Measurements from ENCODE around the gene MBNL1. TPM values are rescaled to one million over a fixed set of nuclear protein-coding genes. Genes with fewer than 3 reads are reported as not detected.
A peak's percentile ranks its signal among the peaks of the same experiment; 100 is the strongest.

Gene MBNL1
- total RNA-seq, 2 donors from 2014 or later = 641 to 725 TPM

DNA sequence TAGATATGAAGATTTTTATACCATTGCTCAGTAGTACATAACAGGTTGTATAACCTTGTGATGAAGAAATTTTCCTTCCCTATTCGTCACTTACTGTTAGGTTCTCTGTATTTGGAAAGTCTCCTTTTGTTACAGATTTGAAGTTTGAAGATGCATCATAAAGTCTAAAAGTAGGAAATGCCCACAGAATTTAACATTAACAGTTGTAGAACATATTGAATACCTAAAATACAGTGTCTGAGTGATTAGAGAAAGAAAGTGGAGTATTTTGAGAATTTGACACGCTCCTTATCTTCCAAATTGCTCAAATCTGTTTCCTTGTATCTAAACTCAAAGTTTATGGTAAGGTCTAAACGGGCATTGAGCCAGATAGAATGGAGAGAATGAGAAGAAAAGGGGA, 111.3 kb downstream of the MBNL1 start:
- ATAC-seq (no peak), DNase-seq (no peak)
- peaks cover 30% of the 10 kb centered on the region for H3K4me1 Mint-ChIP-seq
- H3K36me3 Mint-ChIP-seq (ENCODE audit: low read depth) = peaks cover 3% of the 10 kb centered on the region
- no peaks in the 10 kb centered on the region for H3K9me3 ChIP-seq (ENCODE audit: control insufficient read depth, low read length, poor library complexity, severe bottlenecking)
- H3K4me3 Mint-ChIP-seq = peak overlapping the region; percentile 67
- H3K27ac Mint-ChIP-seq = peak overlapping the region; percentile 87
- no peaks in the 10 kb centered on the region for H3K27me3 Mint-ChIP-seq

DNA sequence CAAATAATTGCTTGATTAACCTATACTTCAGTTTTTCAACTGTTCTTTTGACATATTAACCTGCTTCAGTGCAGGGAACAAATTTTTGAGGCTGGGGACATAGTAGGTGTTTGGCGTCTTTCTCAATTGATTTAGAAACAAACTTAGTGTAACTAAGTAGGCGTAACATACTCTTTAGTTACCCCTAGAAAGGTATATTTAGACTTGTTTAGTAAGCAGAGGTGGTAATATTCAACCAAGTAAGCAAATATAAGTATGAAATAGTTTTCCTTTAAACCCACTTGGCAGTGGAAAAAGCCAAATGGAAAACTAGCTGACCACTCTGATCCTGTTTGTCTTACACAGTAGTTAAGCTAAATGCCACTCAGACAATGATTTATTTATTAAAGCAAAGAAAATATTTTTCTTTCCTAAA, 113.2 kb downstream of the MBNL1 start:
- no peak for ATAC-seq
- H3K36me3 Mint-ChIP-seq (ENCODE audit: low read depth) = peaks cover 3% of the 10 kb centered on the region
- H3K27ac Mint-ChIP-seq = peak overlapping the region; percentile 89
- DNase-seq = no peak
- H3K27me3 Mint-ChIP-seq = no peaks in the 10 kb centered on the region
- peak overlapping the region; percentile 81 for H3K4me3 Mint-ChIP-seq
- peaks cover 26% of the 10 kb centered on the region for H3K4me1 Mint-ChIP-seq
- no peaks in the 10 kb centered on the region for H3K9me3 ChIP-seq (ENCODE audit: control insufficient read depth, low read length, poor library complexity, severe bottlenecking)

DNA sequence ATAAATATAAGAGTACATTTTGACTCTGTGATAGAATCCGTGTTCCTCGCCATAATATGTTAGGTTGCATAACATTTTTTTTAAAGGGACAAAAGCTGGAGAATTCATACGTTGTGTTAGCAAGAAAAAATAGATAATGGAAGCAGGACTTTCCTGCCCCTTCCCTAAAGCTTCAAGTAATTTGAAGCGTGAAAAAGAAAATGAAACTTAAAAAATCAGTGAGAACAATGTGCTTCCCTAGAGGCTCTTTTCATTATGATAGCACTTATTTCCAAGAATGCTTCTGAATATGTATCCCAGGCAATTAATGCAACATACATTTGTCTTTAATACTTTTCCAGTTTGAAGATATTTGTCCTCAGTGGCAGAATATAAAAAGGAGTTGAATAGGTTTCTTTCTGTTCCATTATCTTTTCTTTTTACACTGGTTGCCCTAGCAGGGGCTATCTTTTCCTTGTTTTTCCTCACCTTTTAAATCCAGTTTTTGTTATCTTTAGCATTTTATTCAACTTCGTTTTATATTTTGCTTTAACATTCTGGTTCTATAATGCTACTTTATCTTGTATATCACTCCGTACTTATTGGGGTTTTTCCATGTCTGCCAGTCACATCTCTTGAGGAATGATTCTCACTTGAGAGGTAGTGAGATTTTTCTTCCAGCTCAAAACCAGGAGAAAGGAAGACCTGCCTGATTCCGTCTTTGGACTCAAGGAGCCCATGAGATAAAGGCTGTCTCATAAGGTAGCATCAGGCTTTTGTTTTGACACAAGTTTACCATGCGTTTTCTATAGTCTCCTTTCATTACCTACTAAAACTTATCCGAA, 113.8 kb downstream of the MBNL1 start:
- H3K9me3 ChIP-seq (ENCODE audit: control insufficient read depth, low read length, poor library complexity, severe bottlenecking) = no peaks in the 10 kb centered on the region
- Mint-ChIP-seq H3K4me1 (peaks cover 26% of the 10 kb centered on the region), H3K27me3 (no peaks in the 10 kb centered on the region), H3K4me3 (peak overlapping the region; percentile 81), H3K27ac (peak overlapping the region; percentile 89), H3K36me3 (ENCODE audit: low read depth) (peaks cover 3% of the 10 kb centered on the region)
- DNase-seq (no peak), ATAC-seq (no peak)

DNA sequence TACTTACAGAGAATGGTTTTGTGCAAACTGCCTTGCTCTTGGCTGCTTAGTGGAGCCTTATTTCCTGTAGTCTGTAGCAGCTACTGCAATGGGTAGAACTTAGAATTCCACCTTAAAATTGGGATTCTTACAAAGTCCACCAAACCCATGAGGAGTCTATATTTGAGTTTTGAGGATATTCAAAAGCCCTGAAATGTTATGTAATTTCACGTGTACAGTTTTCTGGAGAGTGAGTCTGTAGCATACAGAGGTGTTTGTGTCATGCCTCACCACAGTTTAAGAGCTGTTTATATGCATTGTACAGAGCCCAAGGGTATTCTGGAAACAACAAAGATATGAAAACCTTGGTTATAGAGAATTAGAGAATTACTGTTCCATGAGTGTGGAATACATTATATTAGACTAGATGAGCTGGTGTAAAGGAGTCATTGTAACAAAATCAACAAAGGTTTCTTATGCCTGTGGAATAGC, 114.4 kb downstream of the MBNL1 start:
- Mint-ChIP-seq H3K4me3 (peak overlapping the region; percentile 81), H3K27ac (peak overlapping the region; percentile 89)
- ATAC-seq = peak; percentile 32

DNA sequence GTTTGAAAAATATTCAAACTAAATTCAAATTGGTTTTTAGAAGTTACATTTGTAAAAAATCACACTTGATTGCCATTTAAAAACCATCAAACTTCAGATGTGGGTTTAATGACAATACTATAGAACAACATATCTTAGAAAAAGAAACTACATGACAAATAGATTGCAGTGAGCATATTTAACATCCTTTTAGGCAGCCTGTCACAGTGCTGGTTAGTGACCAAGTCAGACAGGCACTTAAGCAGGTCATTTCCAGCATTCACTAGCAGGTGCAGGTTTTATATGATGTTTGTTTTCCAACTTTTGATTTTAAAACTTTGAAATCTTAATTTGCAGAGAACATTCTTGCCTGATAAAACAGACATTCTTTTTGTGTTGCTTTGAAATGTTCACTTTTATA, 115.7 kb downstream of the MBNL1 start:
- H3K9me3 ChIP-seq (ENCODE audit: control insufficient read depth, low read length, poor library complexity, severe bottlenecking) = no peaks in the 10 kb centered on the region
- H3K27me3 Mint-ChIP-seq = no peaks in the 10 kb centered on the region
- DNase-seq = no peak
- ATAC-seq = peak; percentile 61
- H3K36me3 Mint-ChIP-seq (ENCODE audit: low read depth) = peaks cover 3% of the 10 kb centered on the region
- no peak overlapping the region for H3K4me3 Mint-ChIP-seq
- peaks cover 31% of the 10 kb centered on the region for H3K4me1 Mint-ChIP-seq
- H3K27ac Mint-ChIP-seq = peak overlapping the region; percentile 91

More for the DNA sequence above, 114.4 kb downstream of the MBNL1 start:
- H3K27me3 Mint-ChIP-seq = no peaks in the 10 kb centered on the region
- H3K9me3 ChIP-seq (ENCODE audit: control insufficient read depth, low read length, poor library complexity, severe bottlenecking) = no peaks in the 10 kb centered on the region
- H3K36me3 Mint-ChIP-seq (ENCODE audit: low read depth) = peaks cover 3% of the 10 kb centered on the region
- DNase-seq = no peak
- peaks cover 25% of the 10 kb centered on the region for H3K4me1 Mint-ChIP-seq

DNA sequence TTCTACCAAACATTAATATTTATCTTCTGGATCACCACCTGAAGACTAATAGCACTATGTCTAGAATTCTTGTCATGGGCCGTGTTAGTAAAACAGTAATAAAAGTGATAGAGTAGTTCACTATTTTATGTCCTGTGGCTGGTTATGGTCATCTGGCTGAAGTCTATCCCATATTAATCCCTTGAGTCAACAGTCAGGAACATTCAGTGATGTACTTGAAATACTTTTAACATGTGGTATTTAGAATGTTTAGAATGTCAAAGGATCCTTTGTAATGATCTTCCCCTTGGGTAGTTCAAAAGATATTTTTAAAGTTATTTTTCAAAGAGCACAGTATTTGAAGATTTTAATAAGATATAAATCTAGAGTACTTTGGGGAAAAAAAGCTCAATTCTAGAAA, 117.0 kb downstream of the MBNL1 start:
- DNase-seq (no peak), ATAC-seq (no peak)
- peak overlapping the region; percentile 91 for H3K27ac Mint-ChIP-seq
- H3K4me3 Mint-ChIP-seq = no peak overlapping the region
- H3K27me3 Mint-ChIP-seq = no peaks in the 10 kb centered on the region
- peaks cover 28% of the 10 kb centered on the region for H3K4me1 Mint-ChIP-seq
- H3K36me3 Mint-ChIP-seq (ENCODE audit: low read depth) = peaks cover 3% of the 10 kb centered on the region
- no peaks in the 10 kb centered on the region for H3K9me3 ChIP-seq (ENCODE audit: control insufficient read depth, low read length, poor library complexity, severe bottlenecking)

DNA sequence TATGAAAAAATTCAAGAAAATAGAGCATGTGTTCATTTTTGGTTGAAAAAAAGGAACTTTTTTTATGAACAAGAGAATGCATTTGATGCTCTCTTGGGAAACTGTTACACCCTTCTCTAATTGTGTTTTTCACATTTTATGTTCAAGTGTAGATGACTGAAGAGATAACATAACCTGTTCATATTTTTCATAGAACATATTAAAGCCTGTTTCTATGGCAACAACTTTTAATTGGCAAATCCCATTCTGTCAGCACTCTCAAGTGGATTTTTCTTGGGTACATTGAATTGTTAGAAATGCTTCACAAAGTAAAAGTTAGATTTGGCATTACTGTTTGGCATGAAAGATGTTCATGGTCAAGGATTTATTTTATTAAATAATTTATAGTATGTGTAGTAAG, 117.5 kb downstream of the MBNL1 start:
- no peaks in the 10 kb centered on the region for H3K9me3 ChIP-seq (ENCODE audit: control insufficient read depth, low read length, poor library complexity, severe bottlenecking)
- peak; percentile 11 for ATAC-seq
- Mint-ChIP-seq H3K4me1 (peaks cover 31% of the 10 kb centered on the region), H3K36me3 (ENCODE audit: low read depth) (peaks cover 3% of the 10 kb centered on the region), H3K4me3 (no peak overlapping the region), H3K27ac (peak overlapping the region; percentile 91), H3K27me3 (no peaks in the 10 kb centered on the region)
- DNase-seq = no peak

DNA sequence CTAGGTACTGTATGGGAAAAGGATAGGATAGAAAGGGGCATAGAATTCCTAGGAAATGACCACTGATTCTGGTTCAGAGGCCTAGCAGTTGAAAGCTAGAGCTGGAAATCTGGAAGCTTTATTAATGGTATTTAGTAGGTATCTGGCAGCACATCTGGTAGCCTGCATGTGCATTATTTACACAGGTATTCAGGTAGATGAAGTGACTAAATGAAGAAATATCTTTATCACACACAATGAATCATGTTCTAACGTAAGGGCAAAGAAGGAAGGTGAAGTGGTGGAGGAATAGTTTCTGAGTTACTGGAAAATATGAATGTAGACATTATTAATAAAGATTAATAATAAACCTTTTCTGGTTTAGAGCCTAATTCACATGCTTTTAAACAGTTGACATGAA, 119.9 kb downstream of the MBNL1 start:
- Mint-ChIP-seq H3K27ac (peak overlapping the region; percentile 91), H3K27me3 (no peaks in the 10 kb centered on the region), H3K4me3 (no peak overlapping the region), H3K4me1 (peaks cover 29% of the 10 kb centered on the region), H3K36me3 (ENCODE audit: low read depth) (peaks cover 2% of the 10 kb centered on the region)
- ATAC-seq (no peak), DNase-seq (no peak)
- no peaks in the 10 kb centered on the region for H3K9me3 ChIP-seq (ENCODE audit: control insufficient read depth, low read length, poor library complexity, severe bottlenecking)

DNA sequence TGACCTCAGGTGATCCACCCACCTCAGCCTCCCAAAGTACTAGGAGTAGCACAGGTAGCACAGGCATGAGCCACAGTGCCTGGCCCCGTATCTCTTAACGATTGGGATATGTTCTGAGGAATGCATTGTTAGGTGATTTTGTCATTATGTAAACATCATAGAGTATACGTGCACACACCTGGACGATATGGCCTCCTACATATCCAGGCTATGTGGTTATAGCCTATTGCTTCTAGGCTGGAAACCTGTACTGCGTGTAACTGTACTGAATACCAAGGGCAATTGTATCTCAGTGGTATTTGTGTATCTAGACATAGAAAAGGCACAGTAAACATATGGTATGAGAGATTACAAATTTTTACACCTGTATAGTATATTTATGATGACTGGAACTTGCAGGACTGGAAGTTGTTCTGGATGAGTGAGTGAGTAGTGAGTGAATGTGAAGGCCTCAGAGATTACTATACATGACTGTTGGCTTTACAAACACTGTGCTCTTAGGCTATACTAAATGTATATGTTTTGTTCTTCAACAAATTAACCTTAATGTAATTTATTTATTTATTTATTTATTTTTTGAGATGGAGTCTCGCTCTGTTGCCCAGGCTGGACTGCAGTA, 120.7 kb downstream of the MBNL1 start:
- ATAC-seq (no peak), DNase-seq (no peak)
- Mint-ChIP-seq H3K27ac (peak overlapping the region; percentile 91), H3K36me3 (ENCODE audit: low read depth) (peaks cover 2% of the 10 kb centered on the region), H3K4me3 (peak overlapping the region; percentile 5), H3K4me1 (peaks cover 31% of the 10 kb centered on the region), H3K27me3 (no peaks in the 10 kb centered on the region)
- no peaks in the 10 kb centered on the region for H3K9me3 ChIP-seq (ENCODE audit: control insufficient read depth, low read length, poor library complexity, severe bottlenecking)

DNA sequence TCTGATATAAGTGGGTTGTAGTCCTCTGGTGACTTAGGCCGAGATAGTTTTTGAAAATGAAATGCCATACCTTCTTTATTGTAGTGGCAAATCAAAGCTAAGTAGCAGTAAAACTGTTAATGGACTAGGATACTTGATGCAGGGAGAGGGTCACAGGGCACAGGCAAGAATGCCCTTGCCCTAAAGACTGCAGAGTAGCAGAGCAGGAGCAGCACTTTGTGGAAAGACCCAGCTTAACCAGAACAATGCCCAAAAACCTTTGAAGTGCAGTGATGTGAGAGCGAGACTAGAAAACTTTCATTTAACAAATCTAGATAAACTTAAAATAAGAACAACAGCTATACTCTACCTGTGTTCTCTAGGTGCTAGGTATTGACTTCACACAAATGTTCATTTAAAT, 121.9 kb downstream of the MBNL1 start:
- DNase-seq (no peak), ATAC-seq (peak; percentile 62)
- H3K4me1 Mint-ChIP-seq = peaks cover 38% of the 10 kb centered on the region
- H3K27me3 Mint-ChIP-seq = no peaks in the 10 kb centered on the region
- H3K4me3 Mint-ChIP-seq = no peak overlapping the region
- H3K27ac Mint-ChIP-seq = peak overlapping the region; percentile 84
- no peaks in the 10 kb centered on the region for H3K9me3 ChIP-seq (ENCODE audit: control insufficient read depth, low read length, poor library complexity, severe bottlenecking)
- peaks cover 4% of the 10 kb centered on the region for H3K36me3 Mint-ChIP-seq (ENCODE audit: low read depth)

DNA sequence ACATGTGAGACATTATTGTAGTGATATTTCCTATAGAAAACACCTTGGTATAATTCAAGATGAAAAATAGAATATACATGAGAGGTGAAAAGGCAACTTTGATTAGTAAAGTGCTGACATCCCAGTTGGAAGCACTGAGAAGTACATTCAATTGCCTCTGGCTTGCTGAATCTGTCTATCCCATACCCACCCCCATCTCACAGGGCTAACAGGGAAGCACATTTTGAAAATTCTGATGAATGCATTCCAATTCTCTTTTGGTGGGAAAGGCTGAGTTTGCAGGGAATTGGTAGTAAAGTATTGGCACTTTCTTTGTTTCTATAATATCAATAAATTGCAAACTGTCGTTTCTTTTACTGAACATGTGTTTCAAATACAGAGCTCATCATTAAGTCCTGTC, 122.9 kb downstream of the MBNL1 start:
- Mint-ChIP-seq H3K4me3 (no peak overlapping the region), H3K36me3 (ENCODE audit: low read depth) (peaks cover 7% of the 10 kb centered on the region), H3K27me3 (no peaks in the 10 kb centered on the region), H3K27ac (peak overlapping the region; percentile 47), H3K4me1 (peaks cover 38% of the 10 kb centered on the region)
- no peak for ATAC-seq
- no peak for DNase-seq
- H3K9me3 ChIP-seq (ENCODE audit: control insufficient read depth, low read length, poor library complexity, severe bottlenecking) = no peaks in the 10 kb centered on the region

DNA sequence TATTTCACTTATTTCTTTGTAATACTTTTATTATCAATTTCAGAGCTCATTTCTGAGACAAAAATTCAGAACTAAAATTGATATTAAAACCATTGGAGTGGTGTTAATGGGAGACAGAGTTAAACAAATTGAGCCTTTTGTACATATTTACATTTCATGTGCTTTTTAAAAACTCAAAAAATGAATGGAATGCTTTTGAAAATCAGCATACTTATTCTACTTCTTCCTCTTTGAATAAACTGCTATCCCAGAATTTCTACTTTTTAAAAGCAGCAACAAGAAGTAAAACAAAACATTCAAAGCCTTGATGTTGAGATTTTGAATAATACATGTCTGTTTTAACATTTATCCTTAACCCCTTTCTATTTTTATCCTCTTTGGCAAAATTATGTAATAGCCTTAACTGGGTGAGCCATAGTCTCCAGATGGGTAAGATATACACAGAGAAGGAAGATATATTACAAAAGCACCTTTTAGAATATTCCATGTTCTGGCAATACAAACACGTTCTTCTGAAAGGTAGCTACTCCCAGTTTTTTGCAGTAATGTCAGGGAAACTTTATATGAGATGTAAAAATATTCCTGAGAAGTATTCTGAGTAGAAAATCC, 123.6 kb downstream of the MBNL1 start:
- Mint-ChIP-seq H3K27ac (peak overlapping the region; percentile 79), H3K36me3 (ENCODE audit: low read depth) (peaks cover 9% of the 10 kb centered on the region), H3K4me1 (peaks cover 37% of the 10 kb centered on the region), H3K27me3 (no peaks in the 10 kb centered on the region), H3K4me3 (no peak overlapping the region)
- DNase-seq (no peak), ATAC-seq (no peak)
- no peaks in the 10 kb centered on the region for H3K9me3 ChIP-seq (ENCODE audit: control insufficient read depth, low read length, poor library complexity, severe bottlenecking)

DNA sequence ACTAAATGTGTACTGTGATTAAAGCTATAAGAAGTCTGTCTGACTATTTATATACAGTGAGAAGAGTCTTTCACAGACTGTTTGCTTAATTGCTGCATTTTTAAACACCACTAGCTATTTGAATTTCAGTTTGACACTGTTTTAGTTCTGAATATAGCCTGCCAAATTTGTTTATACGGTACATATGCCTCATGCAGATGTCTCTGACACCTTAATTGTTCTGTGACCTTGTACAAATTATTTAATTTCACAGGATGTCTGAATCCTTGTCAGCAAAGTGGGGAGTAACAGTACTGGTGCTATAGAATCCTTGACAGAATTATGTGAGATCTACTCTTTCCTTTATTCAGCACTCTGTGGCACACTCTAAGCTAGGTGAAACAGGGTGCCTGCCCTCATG, 125.5 kb downstream of the MBNL1 start:
- ATAC-seq (no peak), DNase-seq (no peak)
- Mint-ChIP-seq H3K27ac (peak overlapping the region; percentile 53), H3K4me3 (no peak overlapping the region), H3K36me3 (ENCODE audit: low read depth) (peaks cover 11% of the 10 kb centered on the region), H3K27me3 (no peaks in the 10 kb centered on the region), H3K4me1 (peaks cover 36% of the 10 kb centered on the region)
- H3K9me3 ChIP-seq (ENCODE audit: control insufficient read depth, low read length, poor library complexity, severe bottlenecking) = no peaks in the 10 kb centered on the region
